Memory B cell (primary cell): ENCODE measurements around the gene USP32.

Source experiments
- ATAC-seq: fragments of 150-1000 bp; cut with Tn5 transposase; 2 replicates; pipeline ENCODE4 v1.10.0; 2021; ENCODE audit warnings: low read depth, mild to moderate bottlenecking, moderate library complexity
- DNase-seq, 2 donors: peaks; one replicate each; pipeline ENCODE4 v3.0.0; 2022; ENCODE audit warnings: low spot score in 2 of 2
- H3K27ac Mint-ChIP-seq: one replicate; pipeline ENCODE4 v1.8.0; 2022; ENCODE audit warnings: mild to moderate bottlenecking, moderate library complexity, mixed read lengths
- H3K27me3 Mint-ChIP-seq: one replicate; pipeline ENCODE4 v1.8.0; 2022; ENCODE audit warnings: mixed read lengths
- H3K36me3 Mint-ChIP-seq: one replicate; pipeline ENCODE4 v1.8.0; 2022; ENCODE audit warnings: mild to moderate bottlenecking, mixed read lengths
- H3K4me1 Mint-ChIP-seq: one replicate; pipeline ENCODE4 v1.8.0; 2022; ENCODE audit warnings: mixed read lengths
- H3K4me3 Mint-ChIP-seq: one replicate; pipeline ENCODE4 v1.8.0; 2022; ENCODE audit warnings: mild to moderate bottlenecking, moderate library complexity, mixed read lengths
- H3K9me3 Mint-ChIP-seq: one replicate; pipeline ENCODE4 v1.8.0; 2022; ENCODE audit warnings: mixed read lengths

The USP32 gene

DNA sequence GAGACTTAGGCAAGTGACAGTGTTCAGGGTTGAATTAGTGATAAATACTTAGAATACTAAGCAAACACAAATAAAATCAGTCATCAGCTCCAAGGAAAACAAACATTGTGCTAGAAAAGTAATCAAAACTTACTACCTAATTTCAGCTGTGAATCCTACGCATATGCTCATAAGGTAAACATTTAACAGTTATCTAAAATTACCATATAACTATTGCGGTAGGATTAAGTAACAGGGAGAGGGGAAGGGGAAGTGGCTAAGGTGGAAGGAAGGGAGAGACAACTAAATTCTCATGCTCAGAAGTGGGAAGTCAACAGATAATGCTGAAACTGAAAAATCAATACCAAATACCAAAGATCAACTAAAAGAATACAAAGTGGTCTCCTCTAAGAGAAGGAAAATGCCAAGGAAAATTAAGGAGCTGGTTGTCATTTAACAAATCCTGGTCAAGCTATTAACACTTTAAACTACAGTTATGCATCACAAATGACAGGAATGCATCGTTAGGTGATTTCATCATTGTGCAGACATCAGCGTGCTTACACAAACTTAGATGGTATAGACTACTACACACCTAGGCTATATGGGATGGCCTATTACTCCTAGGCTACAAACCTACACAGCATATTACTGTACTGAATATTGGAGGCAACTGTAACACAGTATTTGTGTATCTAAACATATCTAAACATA, 20.0 kb downstream of the USP32 start:
- no peak overlapping the region for H3K4me3 Mint-ChIP-seq
- DNase-seq: no peak
- no peak for ATAC-seq
- H3K9me3 Mint-ChIP-seq: no peaks in the 10 kb centered on the region
- peak overlapping the region; percentile 8 for H3K27ac Mint-ChIP-seq
- H3K27me3 Mint-ChIP-seq: no peaks in the 10 kb centered on the region
- H3K36me3 Mint-ChIP-seq: peaks cover 4% of the 10 kb centered on the region
- H3K4me1 Mint-ChIP-seq: peaks cover 8% of the 10 kb centered on the region

DNA sequence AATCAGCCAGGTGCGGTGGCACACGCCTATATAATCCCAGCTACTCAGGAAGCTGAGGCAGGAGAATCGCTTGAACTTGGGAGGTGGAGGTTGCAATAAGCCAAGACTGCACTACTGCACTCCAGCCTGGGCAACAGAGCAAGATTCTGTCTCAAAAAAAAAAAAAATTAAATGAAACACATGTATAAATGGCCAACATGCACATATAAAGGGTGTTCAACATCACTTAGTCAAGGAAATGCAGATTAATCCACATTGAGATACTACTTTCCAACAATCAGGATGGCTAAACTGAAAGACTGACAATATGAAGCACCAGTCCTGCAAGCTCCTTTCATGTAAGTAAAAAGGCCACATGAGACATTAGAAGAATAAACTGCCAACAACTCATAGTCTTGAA, 20.5 kb downstream of the USP32 start:
- H3K36me3 Mint-ChIP-seq: peaks cover 4% of the 10 kb centered on the region
- peaks cover 8% of the 10 kb centered on the region for H3K4me1 Mint-ChIP-seq
- no peak for ATAC-seq
- H3K4me3 Mint-ChIP-seq: no peak overlapping the region
- no peaks in the 10 kb centered on the region for H3K9me3 Mint-ChIP-seq
- no peak for DNase-seq
- peak overlapping the region; percentile 8 for H3K27ac Mint-ChIP-seq
- no peaks in the 10 kb centered on the region for H3K27me3 Mint-ChIP-seq

DNA sequence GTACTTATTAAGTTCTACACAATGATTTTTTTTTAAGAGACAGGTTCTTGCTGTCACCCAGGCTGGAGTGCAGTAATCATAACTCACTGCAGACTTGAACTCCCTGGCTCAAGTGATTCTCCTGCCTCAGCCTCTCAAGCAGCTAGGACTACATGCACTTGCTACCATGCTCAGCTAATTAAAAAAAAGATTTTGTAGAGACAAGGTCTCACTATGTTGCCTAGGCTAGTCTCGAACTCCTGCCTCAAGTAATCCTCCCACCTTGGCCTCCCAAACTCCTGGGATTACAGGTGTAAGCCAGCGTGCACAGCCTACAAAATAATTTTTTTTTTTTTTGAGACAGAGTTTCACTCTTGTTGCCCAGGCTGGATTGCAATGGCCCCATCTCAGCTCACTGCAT, 22.2 kb downstream of the USP32 start:
- no peaks in the 10 kb centered on the region for H3K9me3 Mint-ChIP-seq
- DNase-seq: no peak
- peaks cover 2% of the 10 kb centered on the region for H3K36me3 Mint-ChIP-seq
- H3K27ac Mint-ChIP-seq: no peak overlapping the region
- H3K4me3 Mint-ChIP-seq: no peak overlapping the region
- no peak for ATAC-seq
- no peaks in the 10 kb centered on the region for H3K27me3 Mint-ChIP-seq
- H3K4me1 Mint-ChIP-seq: peaks cover 8% of the 10 kb centered on the region

DNA sequence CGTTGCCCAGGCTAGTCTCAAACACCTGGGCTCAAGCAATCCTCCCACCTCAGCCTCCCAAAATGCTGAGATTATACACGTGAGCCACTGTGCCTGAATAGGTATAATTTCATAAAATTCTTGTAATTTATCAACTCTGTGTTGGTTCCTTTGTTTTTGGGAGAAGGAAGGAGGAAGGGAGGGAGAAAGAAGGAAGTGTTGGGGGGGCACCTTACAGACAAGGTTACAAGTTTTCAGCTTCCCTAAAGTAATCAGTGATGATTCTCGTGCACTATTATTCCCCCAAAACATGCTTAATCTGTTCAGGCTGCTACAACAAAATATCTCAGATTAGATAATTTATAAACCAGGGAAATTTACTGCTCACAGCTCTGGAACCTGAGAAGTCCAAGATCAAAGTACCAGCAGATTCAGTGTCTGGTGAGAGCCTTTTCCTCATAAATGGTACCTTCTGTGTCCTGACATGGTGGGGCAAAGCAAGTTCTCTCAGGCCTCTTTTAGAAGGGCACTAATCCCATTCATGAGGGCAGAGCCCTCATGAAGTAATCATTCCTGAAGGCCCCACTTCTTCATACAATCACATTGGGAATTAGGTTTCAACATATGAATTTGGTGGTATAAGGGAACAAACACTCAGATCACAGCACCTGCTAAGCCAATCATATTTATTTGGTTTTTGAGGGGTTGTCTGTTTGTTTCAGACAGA, 28.1 kb downstream of the USP32 start:
- ATAC-seq: no peak
- H3K36me3 Mint-ChIP-seq: peaks cover 2% of the 10 kb centered on the region
- DNase-seq: no peak
- no peak overlapping the region for H3K27ac Mint-ChIP-seq
- H3K9me3 Mint-ChIP-seq: no peaks in the 10 kb centered on the region
- no peak overlapping the region for H3K4me3 Mint-ChIP-seq
- H3K27me3 Mint-ChIP-seq: no peaks in the 10 kb centered on the region
- H3K4me1 Mint-ChIP-seq: peaks cover 1% of the 10 kb centered on the region

DNA sequence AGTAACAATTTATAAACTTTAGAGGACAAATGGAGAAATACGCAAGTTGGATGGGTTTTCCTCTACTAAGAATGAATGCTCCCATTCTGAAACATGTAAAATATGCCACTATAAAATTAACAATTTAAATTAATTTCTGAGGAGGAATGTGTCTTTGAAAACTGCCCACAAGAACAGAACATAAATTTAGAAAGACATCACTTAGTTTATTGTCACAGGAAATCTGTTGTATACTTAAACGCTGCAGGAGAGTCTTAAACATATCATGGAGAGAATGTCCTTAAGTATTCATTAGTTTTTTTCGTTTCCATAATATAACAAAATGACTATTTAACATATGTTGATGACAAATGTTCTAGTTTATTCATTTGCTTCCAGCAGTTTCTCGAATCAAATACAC, 29.6 kb downstream of the USP32 start:
- Mint-ChIP-seq H3K9me3 (no peaks in the 10 kb centered on the region), H3K27me3 (no peaks in the 10 kb centered on the region), H3K36me3 (peaks cover 2% of the 10 kb centered on the region), H3K4me3 (no peak overlapping the region), H3K4me1 (peaks cover 2% of the 10 kb centered on the region), H3K27ac (no peak overlapping the region)
- DNase-seq: no peak
- ATAC-seq: no peak

DNA sequence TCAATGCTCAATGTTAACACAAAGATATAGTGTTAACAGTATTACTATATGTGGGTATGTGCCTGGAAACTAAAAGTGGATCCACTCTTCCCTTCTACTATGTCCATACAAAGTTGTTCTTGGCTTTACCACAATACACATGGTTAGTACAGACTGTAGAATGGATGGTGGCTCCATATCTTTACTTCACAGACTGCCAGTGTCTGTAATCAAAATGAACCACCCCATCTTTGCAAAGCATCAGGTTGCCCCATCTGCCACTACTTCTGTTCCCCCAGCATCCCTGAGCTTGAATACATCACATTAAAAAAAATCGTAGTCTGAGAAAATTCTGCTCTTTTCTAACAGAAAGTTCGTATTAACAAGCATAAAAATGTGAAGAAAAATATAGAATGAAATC, 30.0 kb downstream of the USP32 start:
- Mint-ChIP-seq H3K27me3 (no peaks in the 10 kb centered on the region), H3K36me3 (peaks cover 4% of the 10 kb centered on the region), H3K4me1 (peaks cover 2% of the 10 kb centered on the region), H3K9me3 (no peaks in the 10 kb centered on the region), H3K4me3 (no peak overlapping the region), H3K27ac (no peak overlapping the region)
- ATAC-seq (no peak), DNase-seq (no peak)

DNA sequence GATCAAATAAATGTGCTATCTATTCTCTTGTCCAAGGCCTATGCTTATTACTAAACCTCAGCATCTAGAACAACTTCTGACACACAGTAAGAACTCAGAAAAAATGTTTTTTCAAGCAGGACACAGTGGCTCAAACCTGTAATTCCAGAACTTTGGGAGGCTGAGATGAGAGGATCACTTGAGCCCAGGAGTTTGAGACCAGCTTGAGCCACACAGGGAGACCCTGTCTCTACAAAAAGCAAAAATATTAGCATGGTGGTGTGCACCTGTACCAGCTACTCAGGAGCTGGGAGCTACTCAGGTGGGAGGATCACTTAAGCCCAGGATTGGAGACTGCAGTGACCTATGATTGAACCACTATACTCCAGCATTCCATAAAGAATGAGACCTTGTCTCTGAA, 32.5 kb downstream of the USP32 start:
- no peak for ATAC-seq
- no peak for DNase-seq
- Mint-ChIP-seq H3K4me3 (no peak overlapping the region), H3K4me1 (peaks cover 11% of the 10 kb centered on the region), H3K36me3 (peaks cover 7% of the 10 kb centered on the region), H3K27ac (no peak overlapping the region), H3K9me3 (no peaks in the 10 kb centered on the region), H3K27me3 (no peaks in the 10 kb centered on the region)

DNA sequence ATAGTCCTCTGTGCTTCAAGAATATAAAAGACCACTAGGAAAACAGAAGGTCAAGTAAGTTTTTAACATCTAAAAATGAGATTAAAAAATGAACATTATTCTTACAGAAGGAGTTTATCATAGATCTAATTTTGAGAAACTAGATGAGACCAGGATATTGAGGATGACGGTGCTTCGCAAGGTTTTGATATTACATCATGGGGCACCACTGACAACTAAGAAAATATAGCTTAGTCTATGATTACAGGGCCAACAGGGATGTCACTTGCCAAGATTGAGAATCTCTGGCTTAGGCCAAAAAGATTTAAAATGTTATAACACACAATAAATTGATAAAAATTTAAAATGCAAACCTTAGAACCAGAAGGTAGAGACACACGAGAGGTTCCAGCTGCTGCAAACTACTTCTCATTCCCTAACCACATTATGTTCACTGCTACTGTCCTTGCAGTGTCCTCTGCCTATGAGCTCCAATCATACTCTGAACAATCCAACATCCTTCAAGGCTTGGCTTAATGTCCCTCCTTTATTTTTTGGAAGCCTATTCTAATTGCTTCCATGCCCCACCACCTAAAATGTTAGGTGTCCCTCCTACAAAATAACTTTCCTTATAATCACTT, 33.2 kb downstream of the USP32 start:
- Mint-ChIP-seq H3K27me3 (no peaks in the 10 kb centered on the region), H3K27ac (peak overlapping the region; percentile 9), H3K4me3 (no peak overlapping the region), H3K9me3 (no peaks in the 10 kb centered on the region), H3K36me3 (peaks cover 7% of the 10 kb centered on the region), H3K4me1 (peaks cover 11% of the 10 kb centered on the region)
- ATAC-seq: no peak
- no peak for DNase-seq

DNA sequence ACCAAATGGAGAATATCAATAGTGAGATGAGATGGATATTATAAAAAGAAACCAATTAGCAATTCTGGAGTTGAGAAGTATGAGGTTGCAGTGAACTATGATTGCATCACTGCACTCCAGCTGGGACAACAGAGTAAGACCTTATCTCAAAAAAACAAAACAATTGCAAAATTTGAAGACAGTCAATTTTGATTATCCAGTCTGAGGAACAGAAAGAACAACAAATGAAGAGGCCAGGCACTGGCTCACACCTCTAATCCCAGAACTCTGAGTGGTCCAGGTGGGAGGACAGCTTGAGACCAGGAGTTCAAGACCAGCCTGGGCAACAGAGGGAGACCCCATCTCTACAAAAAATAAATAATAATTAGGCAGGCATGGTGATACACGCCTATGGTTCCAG, 35.0 kb downstream of the USP32 start:
- H3K36me3 Mint-ChIP-seq: peaks cover 9% of the 10 kb centered on the region
- ATAC-seq (no peak), DNase-seq (no peak)
- H3K4me3 Mint-ChIP-seq: no peak overlapping the region
- no peak overlapping the region for H3K27ac Mint-ChIP-seq
- H3K9me3 Mint-ChIP-seq: no peaks in the 10 kb centered on the region
- no peaks in the 10 kb centered on the region for H3K27me3 Mint-ChIP-seq
- H3K4me1 Mint-ChIP-seq: peaks cover 17% of the 10 kb centered on the region

DNA sequence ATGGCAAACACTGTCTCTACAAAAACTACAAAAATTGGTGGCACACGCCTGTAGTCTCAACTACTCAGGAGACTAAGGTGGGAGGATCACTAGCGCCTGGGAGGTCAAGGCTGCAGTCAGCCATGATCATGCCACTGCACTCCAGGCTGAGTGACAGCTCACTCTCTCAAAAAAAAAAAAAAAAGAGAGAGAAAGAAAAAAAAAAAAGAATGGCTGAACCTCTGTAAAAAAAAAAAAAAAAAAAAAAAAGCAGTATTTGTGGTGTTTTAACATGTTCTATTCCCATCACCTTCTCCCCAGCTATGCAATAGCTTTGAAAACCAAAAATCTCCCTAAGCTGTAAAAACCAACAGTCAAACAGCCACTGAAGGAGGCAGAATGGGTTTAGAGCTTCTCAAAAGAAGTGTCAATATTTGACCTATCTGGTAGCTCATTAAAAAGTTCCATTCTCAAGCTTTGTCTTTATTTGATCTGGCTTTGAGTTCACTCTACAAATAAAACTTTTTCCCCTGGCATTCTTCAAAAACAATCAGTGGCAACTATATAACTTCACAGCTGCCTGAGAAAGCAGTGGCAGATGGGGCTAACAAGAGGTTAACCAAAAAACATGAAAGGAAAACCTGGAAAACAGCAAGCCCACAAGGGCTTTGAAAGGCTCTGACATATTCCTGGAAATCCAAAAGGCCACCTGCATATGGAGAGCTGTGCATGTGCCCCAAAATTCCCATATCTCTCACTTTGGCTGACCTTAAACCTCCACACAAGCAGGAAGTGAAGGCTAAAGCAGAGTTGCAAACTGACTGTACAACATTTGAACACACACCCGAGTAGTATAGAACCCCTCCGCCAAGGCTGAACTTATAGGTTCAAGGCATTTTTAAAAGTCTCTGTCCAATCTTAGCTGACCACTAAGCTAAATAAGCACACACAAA, 36.0 kb downstream of the USP32 start:
- no peaks in the 10 kb centered on the region for H3K27me3 Mint-ChIP-seq
- H3K4me1 Mint-ChIP-seq: peaks cover 19% of the 10 kb centered on the region
- no peak overlapping the region for H3K27ac Mint-ChIP-seq
- DNase-seq (no peak), ATAC-seq (no peak)
- H3K9me3 Mint-ChIP-seq: no peaks in the 10 kb centered on the region
- H3K36me3 Mint-ChIP-seq: peaks cover 6% of the 10 kb centered on the region
- H3K4me3 Mint-ChIP-seq: no peak overlapping the region

DNA sequence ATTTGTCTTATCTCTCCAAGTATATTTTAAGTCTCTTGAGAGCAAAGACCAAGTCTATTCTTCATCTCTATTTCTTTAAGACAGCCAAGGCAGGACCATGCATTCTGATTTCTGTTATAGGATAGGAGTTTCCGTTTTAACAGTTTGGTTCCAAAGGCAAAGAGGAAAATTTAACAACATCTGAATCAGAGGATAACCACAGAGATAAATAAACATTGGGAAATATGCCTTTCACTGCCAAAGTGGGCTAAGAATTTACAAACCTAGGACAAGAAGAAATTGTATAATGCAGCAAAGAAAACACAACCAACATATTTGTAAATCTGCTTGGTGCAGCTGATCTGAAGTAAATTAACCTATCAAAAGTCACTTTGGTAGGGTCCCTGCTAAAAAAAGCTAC, 37.7 kb downstream of the USP32 start:
- Mint-ChIP-seq H3K4me3 (no peak overlapping the region), H3K36me3 (peaks cover 6% of the 10 kb centered on the region), H3K4me1 (peaks cover 22% of the 10 kb centered on the region), H3K27me3 (no peaks in the 10 kb centered on the region), H3K27ac (no peak overlapping the region), H3K9me3 (no peaks in the 10 kb centered on the region)
- DNase-seq (no peak), ATAC-seq (no peak)

DNA sequence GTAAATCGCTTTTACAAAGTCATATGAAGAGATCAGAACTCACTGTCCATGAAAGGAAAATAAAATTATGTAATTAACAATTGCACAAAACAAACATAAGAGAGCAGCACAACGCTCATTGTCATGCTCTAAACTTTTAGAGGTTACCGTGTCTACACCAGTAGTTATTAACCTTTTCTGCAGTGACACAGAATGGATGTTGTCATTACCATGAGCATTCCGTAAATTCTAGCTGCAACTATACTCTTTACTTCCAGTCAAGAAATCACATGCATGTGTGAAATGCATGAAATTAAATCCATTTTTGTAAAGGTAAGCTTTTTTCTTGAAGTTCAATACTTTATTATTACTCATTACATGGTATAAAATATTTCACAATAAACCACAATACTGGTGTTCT, 38.2 kb downstream of the USP32 start:
- no peak overlapping the region for H3K4me3 Mint-ChIP-seq
- H3K27me3 Mint-ChIP-seq: no peaks in the 10 kb centered on the region
- peaks cover 6% of the 10 kb centered on the region for H3K36me3 Mint-ChIP-seq
- no peak for DNase-seq
- H3K27ac Mint-ChIP-seq: no peak overlapping the region
- H3K9me3 Mint-ChIP-seq: no peaks in the 10 kb centered on the region
- peaks cover 20% of the 10 kb centered on the region for H3K4me1 Mint-ChIP-seq
- ATAC-seq: no peak

DNA sequence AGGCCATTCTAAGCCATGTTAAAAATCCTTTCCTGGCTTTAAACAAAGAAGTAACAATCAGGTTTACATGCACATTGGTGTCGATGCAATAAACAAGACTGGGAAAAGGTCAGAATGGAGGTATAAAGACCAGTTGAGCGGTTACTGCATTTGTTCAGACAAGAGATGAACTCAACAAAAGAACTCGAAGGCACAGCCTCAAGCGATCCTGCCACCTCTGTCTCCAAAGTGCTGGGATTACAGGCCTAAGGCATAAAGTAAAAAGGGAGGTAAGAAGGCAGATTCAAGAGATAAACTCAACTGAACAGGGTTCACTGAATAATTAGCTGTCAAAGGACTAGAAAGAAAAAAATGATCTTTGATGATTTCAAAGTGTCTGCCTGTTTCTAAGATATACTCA, 39.4 kb downstream of the USP32 start:
- DNase-seq (no peak), ATAC-seq (no peak)
- H3K27me3 Mint-ChIP-seq: no peaks in the 10 kb centered on the region
- H3K27ac Mint-ChIP-seq: no peak overlapping the region
- no peaks in the 10 kb centered on the region for H3K9me3 Mint-ChIP-seq
- peaks cover 20% of the 10 kb centered on the region for H3K4me1 Mint-ChIP-seq
- H3K4me3 Mint-ChIP-seq: no peak overlapping the region
- peaks cover 6% of the 10 kb centered on the region for H3K36me3 Mint-ChIP-seq

DNA sequence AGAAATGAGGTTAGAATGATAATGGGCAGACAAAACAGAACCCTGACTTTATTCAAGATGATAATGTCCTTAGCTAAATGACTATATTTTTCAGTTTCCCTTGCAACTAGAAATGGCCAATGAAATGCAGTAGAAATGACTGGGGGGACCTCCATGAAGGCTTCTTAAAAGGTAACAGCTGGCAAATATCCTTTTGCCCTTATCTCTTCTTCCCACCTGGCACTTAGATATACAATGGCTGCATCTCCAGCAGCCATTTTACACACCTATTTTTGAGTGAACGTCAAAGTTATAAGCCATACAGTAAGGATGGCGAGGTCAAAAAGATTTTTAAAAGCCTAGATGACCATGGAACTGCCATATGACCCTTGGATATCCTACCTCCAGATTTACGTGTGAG, 39.9 kb downstream of the USP32 start:
- H3K9me3 Mint-ChIP-seq: no peaks in the 10 kb centered on the region
- DNase-seq (no peak), ATAC-seq (no peak)
- peak overlapping the region; percentile 20 for H3K27ac Mint-ChIP-seq
- no peaks in the 10 kb centered on the region for H3K27me3 Mint-ChIP-seq
- H3K4me1 Mint-ChIP-seq: peaks cover 20% of the 10 kb centered on the region
- peaks cover 6% of the 10 kb centered on the region for H3K36me3 Mint-ChIP-seq
- no peak overlapping the region for H3K4me3 Mint-ChIP-seq
